HCT116 (cell line): ENCODE results near the gene ACO2.
"Not testable (repeated sequence)": the region's sequence is repeated elsewhere in the genome, so short reads cannot be mapped to it uniquely, and the experiment has no call there.

Experiments used
- CEBPB ChIP-seq: IDR thresholded peaks from 2 replicates; pipeline ENCODE4 v1.6.1; 2012; ENCODE audit warnings: low read depth
- EGR1 ChIP-seq: IDR thresholded peaks from 2 replicates; pipeline ENCODE4 v1.6.1; 2012; ENCODE audit warnings: low read depth
- ELF1 ChIP-seq: IDR thresholded peaks from 2 replicates; pipeline ENCODE4 v1.6.1; 2012; ENCODE audit warnings: low read depth, borderline replicate concordance
- EZH2 ChIP-seq: fragments of 200-600 bp; sonication (generic); IDR thresholded peaks from 2 replicates; pipeline ENCODE4 v1.6.1; 2017; ENCODE audit warnings: antibody characterized with exemption, mixed run types
- MAX ChIP-seq: IDR thresholded peaks from 2 replicates; pipeline ENCODE4 v1.6.1; 2012
- POLR2A ChIP-seq: IDR thresholded peaks from 2 replicates; pipeline ENCODE4 v1.7.0; 2011; ENCODE audit warnings: borderline replicate concordance; ENCODE audit not compliant: insufficient read depth, insufficient read length; ENCODE audit errors: extremely low read depth
- POLR2AphosphoS5 ChIP-seq: IDR thresholded peaks from 2 replicates; pipeline ENCODE4 v1.6.1; 2011; ENCODE audit warnings: mild to moderate bottlenecking, low read depth, low read length, moderate library complexity
- RAD21 ChIP-seq: IDR thresholded peaks from 2 replicates; pipeline ENCODE4 v1.6.1; 2012; ENCODE audit warnings: low read depth, mild to moderate bottlenecking
- SIN3A ChIP-seq: IDR thresholded peaks from 2 replicates; pipeline ENCODE4 v1.6.1; 2012; ENCODE audit warnings: low read depth
- ZBTB33 ChIP-seq: IDR thresholded peaks from 2 replicates; pipeline ENCODE4 v1.6.1; 2011; ENCODE audit warnings: mild to moderate bottlenecking, low read length, moderate library complexity; ENCODE audit not compliant: insufficient replicate concordance; ENCODE audit errors: extremely low read depth
- TF ChIP-seq, protein P1 (sequence below), 3 experiments: fragments of 200-600 bp in 1 of 3; sonication (generic) in 1 of 3; IDR thresholded peaks in 2 of 3; conservative IDR thresholded peaks in 1 of 3; 2 replicates each; pipeline ENCODE4 v1.5.1; 2012 to 2017; ENCODE audit warnings: low read depth in 2 of 3, low read length in 2 of 3, antibody characterized with exemption in 1 of 3, borderline replicate concordance in 1 of 3, control low read depth in 1 of 3, mild to moderate bottlenecking in 1 of 3, mixed read lengths in 1 of 3, mixed run types in 1 of 3, moderate library complexity in 1 of 3; ENCODE audit not compliant: insufficient read depth in 1 of 3
- TF ChIP-seq, protein P2 (sequence below): IDR thresholded peaks from 2 replicates; pipeline ENCODE4 v1.6.1; 2012; ENCODE audit warnings: low read depth

- TF ChIP-seq RAD21, ZBTB33, POLR2A, ELF1, CEBPB, MAX, POLR2AphosphoS5, EGR1, SIN3A, EZH2: not testable (repeated sequence)
- TF ChIP-seq, protein P1, sequence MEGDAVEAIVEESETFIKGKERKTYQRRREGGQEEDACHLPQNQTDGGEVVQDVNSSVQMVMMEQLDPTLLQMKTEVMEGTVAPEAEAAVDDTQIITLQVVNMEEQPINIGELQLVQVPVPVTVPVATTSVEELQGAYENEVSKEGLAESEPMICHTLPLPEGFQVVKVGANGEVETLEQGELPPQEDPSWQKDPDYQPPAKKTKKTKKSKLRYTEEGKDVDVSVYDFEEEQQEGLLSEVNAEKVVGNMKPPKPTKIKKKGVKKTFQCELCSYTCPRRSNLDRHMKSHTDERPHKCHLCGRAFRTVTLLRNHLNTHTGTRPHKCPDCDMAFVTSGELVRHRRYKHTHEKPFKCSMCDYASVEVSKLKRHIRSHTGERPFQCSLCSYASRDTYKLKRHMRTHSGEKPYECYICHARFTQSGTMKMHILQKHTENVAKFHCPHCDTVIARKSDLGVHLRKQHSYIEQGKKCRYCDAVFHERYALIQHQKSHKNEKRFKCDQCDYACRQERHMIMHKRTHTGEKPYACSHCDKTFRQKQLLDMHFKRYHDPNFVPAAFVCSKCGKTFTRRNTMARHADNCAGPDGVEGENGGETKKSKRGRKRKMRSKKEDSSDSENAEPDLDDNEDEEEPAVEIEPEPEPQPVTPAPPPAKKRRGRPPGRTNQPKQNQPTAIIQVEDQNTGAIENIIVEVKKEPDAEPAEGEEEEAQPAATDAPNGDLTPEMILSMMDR (IDR thresholded peaks at IDR 0.05 in 2 of 3, conservative IDR thresholded peaks at IDR 0.05 in 1 of 3; ENCODE audit: borderline replicate concordance in 1 of 3, insufficient read depth in 1 of 3, low read depth in 2 of 3, low read length in 2 of 3) = not testable (repeated sequence)
- TF ChIP-seq, protein P2, sequence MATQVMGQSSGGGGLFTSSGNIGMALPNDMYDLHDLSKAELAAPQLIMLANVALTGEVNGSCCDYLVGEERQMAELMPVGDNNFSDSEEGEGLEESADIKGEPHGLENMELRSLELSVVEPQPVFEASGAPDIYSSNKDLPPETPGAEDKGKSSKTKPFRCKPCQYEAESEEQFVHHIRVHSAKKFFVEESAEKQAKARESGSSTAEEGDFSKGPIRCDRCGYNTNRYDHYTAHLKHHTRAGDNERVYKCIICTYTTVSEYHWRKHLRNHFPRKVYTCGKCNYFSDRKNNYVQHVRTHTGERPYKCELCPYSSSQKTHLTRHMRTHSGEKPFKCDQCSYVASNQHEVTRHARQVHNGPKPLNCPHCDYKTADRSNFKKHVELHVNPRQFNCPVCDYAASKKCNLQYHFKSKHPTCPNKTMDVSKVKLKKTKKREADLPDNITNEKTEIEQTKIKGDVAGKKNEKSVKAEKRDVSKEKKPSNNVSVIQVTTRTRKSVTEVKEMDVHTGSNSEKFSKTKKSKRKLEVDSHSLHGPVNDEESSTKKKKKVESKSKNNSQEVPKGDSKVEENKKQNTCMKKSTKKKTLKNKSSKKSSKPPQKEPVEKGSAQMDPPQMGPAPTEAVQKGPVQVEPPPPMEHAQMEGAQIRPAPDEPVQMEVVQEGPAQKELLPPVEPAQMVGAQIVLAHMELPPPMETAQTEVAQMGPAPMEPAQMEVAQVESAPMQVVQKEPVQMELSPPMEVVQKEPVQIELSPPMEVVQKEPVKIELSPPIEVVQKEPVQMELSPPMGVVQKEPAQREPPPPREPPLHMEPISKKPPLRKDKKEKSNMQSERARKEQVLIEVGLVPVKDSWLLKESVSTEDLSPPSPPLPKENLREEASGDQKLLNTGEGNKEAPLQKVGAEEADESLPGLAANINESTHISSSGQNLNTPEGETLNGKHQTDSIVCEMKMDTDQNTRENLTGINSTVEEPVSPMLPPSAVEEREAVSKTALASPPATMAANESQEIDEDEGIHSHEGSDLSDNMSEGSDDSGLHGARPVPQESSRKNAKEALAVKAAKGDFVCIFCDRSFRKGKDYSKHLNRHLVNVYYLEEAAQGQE = not testable (repeated sequence)
Measured at GRCh38 chr22:41433480-41433879, 35.4 kb upstream of the ACO2 start.
